Breast epithelium (tissue), 4 donors: ENCODE data around the gene TMPRSS13. TPM values are rescaled to one million over a fixed set of nuclear protein-coding genes. Genes with fewer than 3 reads are reported as not detected.
"Not testable (repeated sequence)": the region's sequence is repeated elsewhere in the genome, so short reads cannot be mapped to it uniquely, and the experiment has no call there.

Experiments
- DNase-seq, 2 donors: peaks; one replicate each; pipeline ENCODE4 v3.0.0-alpha.2; 2019; ENCODE audit warnings: low spot score in 2 of 2
- H3K27ac ChIP-seq, 2 donors: fragments of 200-600 bp; sonication (generic) in 1 of 2; one replicate each; pipeline ENCODE4 v1.5.1; 2016 to 2019; ENCODE audit warnings: mild to moderate bottlenecking in 1 of 2
- H3K27me3 ChIP-seq, 2 donors: fragments of 200-600 bp; sonication (generic) in 1 of 2; one replicate each; pipeline versions ENCODE4 v1.5.1 to v1.6.0; 2017 to 2019; ENCODE audit warnings: control low read depth in 1 of 2, mild to moderate bottlenecking in 1 of 2
- H3K36me3 ChIP-seq: fragments of 200-600 bp; one replicate; pipeline ENCODE4 v1.5.1; 2019
- H3K4me1 ChIP-seq, 2 donors: fragments of 200-600 bp; sonication (generic); one replicate each; pipeline ENCODE4 v1.5.1; 2016 to 2019; ENCODE audit warnings: control low read depth in 1 of 2
- H3K4me3 ChIP-seq, 3 donors: fragments of 200-600 bp; sonication (generic); 1 replicate in 2 of 3; 2 replicates in 1 of 3; pipeline ENCODE4 v1.5.1; 2016 to 2019; ENCODE audit warnings: mild to moderate bottlenecking in 3 of 3, moderate library complexity in 2 of 3
- H3K9me3 ChIP-seq, 2 donors: fragments of 200-600 bp; sonication (generic) in 1 of 2; one replicate each; pipeline ENCODE4 v1.5.1; 2016 to 2019; ENCODE audit warnings: control low read depth in 1 of 2
- CTCF ChIP-seq, 3 donors: fragments of 450-650 bp; IDR thresholded peaks; one replicate each; pipeline ENCODE4 v1.5.1; 2016 to 2017; ENCODE audit warnings: antibody characterized with exemption in 3 of 3, mild to moderate bottlenecking in 3 of 3, moderate library complexity in 3 of 3
- POLR2A ChIP-seq: fragments of 450-650 bp; IDR thresholded peaks from one replicate; pipeline ENCODE4 v1.6.1; 2016; ENCODE audit warnings: antibody characterized with exemption, mild to moderate bottlenecking, moderate library complexity
- POLR2AphosphoS5 ChIP-seq, 3 donors: sonication (generic); formaldehyde crosslinking; IDR thresholded peaks; one replicate each; pipeline ENCODE4 v1.6.1; 2017; ENCODE audit warnings: antibody characterized with exemption in 3 of 3
- intact Hi-C: fragments of 100-400 bp; cut with DNase I; formaldehyde crosslinking; loops from one replicate; pipeline ENCODE4 v1.15.1; 2023; ENCODE audit warnings: low total_unique reads
- total RNA-seq, 3 donors: library from RNA; depleted of rRNA; stranded (reverse); fragments of >200 nt; gene quantifications; one replicate each; pipeline ENCODE4 v1.1.0, GENCODE V29; 2016

The TMPRSS13 gene
- total RNA-seq, 3 donors from 2014 or later, result 0.32 to 34.0 (median 12.5) TPM

- DNase-seq, result no peak
- no peaks in the 10 kb centered on the region for H3K36me3 ChIP-seq
- no peak overlapping the region for H3K4me3 ChIP-seq
- H3K27ac ChIP-seq, result peak overlapping the region; percentile 76 to 78
- H3K4me1 ChIP-seq, result peaks cover 0 to 4% of the 10 kb centered on the region in 2 donors
- no peak for TF ChIP-seq CTCF (IDR thresholded peaks at IDR 0.05)
- TF ChIP-seq POLR2A, result no peak
- H3K27me3 ChIP-seq, result peaks cover 0 to under 1% of the 10 kb centered on the region in 2 donors
- H3K9me3 ChIP-seq, result no peaks in the 10 kb centered on the region
- intact Hi-C loops, result no loop called here
Observed at GRCh38 chr11:117869604-117870003, 59.6 kb downstream of the TMPRSS13 start.

- DNase-seq, result no peak
- peak overlapping the region; percentile 76 to 78 for H3K27ac ChIP-seq
- TF ChIP-seq CTCF (IDR thresholded peaks at IDR 0.05), result no peak
- TF ChIP-seq POLR2AphosphoS5 (IDR thresholded peaks at IDR 0.05), result no peak
- no peak for TF ChIP-seq POLR2A
- H3K4me3 ChIP-seq, result no peak overlapping the region
- intact Hi-C loops, result no loop called here
- H3K36me3 ChIP-seq, result no peaks in the 10 kb centered on the region
- H3K9me3 ChIP-seq, result no peaks in the 10 kb centered on the region
- H3K4me1 ChIP-seq, result peaks cover 0 to 4% of the 10 kb centered on the region in 2 donors
- no peaks in the 10 kb centered on the region for H3K27me3 ChIP-seq
Observed at GRCh38 chr11:117868815-117869561, 60.2 kb downstream of the TMPRSS13 start.

GRCh38 chr11:117868088-117868487 is 61.1 kb downstream of the TMPRSS13 start:
- Histone ChIP-seq H3K4me1 (peaks cover 0 to 4% of the 10 kb centered on the region in 2 donors), H3K27ac (peak overlapping the region; percentile 7 to 25)
- intact Hi-C loops, result no loop called here

GRCh38 chr11:117866526-117866925 is 62.7 kb downstream of the TMPRSS13 start:
- DNase-seq, result no peak
- H3K27me3 ChIP-seq, result no peaks in the 10 kb centered on the region
- peaks cover 0 to 4% of the 10 kb centered on the region in 2 donors for H3K4me1 ChIP-seq
- no peak overlapping the region for H3K4me3 ChIP-seq
- intact Hi-C loops, result no loop called here
- TF ChIP-seq POLR2A (no peak), CTCF (IDR thresholded peaks at IDR 0.05) (no peak), POLR2AphosphoS5 (IDR thresholded peaks at IDR 0.05) (no peak)
- peak overlapping the region in 1 of 2 donors; percentile 1 for H3K27ac ChIP-seq
- H3K36me3 ChIP-seq, result no peaks in the 10 kb centered on the region
- H3K9me3 ChIP-seq, result no peaks in the 10 kb centered on the region

More at GRCh38 chr11:117868088-117868487, 61.1 kb downstream of the TMPRSS13 start:
- DNase-seq, result no peak
- Histone ChIP-seq H3K9me3 (no peaks in the 10 kb centered on the region), H3K27me3 (no peaks in the 10 kb centered on the region), H3K4me3 (no peak overlapping the region), H3K36me3 (no peaks in the 10 kb centered on the region)
- TF ChIP-seq POLR2AphosphoS5 (IDR thresholded peaks at IDR 0.05) (no peak), CTCF (IDR thresholded peaks at IDR 0.05) (no peak), POLR2A (no peak)

GRCh38 chr11:117865546-117865945 is 63.7 kb downstream of the TMPRSS13 start:
- H3K27me3 ChIP-seq, H3K27ac ChIP-seq, H3K4me1 ChIP-seq, H3K36me3 ChIP-seq, H3K9me3 ChIP-seq, DNase-seq, H3K4me3 ChIP-seq, intact Hi-C loops: not testable (repeated sequence)
